ENCODE measurements around the gene CPM.
"Not testable (repeated sequence)": the region's sequence is repeated elsewhere in the genome, so short reads cannot be mapped to it uniquely, and the experiment has no call there.

Gene CPM

DNA sequence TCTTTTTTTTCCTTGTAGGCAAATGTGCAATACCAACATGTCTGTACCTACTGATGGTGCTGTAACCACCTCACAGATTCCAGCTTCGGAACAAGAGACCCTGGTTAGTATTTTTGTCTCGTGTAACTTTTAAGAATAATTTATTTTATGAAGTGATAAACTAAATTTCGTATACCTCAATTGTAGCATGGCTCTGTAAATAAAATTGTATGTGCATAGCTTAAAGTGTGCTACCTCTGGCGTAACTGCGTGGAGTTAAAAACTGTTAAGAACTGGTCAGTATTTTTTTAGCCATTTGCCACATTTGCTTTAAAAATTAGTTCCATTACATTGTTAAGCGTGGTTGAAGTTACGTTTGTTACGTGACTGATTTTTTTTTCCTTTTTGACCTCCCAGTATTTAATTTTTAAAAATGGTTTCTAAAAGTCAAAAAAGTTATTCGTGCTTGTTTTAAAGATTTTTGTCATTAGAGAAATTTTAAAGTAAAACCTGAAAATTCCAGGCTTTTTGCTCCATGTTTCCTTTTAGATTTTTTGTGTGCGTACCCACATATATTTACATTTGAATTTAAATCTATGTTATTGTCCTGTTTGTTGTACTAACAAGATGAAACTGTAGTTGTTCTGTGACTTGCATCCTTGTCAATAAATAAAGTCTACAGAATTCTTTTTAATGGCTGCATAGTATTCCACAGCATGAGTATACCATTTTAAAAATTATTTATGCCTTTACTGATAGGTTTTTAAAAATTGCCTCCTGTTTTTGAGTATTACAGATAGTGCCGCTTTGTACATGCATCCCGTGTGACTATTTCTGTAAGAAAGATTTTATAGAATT is 123.6 kb downstream of the CPM start:
- peak overlapping the region; percentile 97 for H3K4me3 ChIP-seq (ENCODE audit: low read depth, low read length)
- CTCF ChIA-PET = interaction anchor here (0.6 to 3.2 kb wide), 9 partner anchors 9 to 454 kb away, joined by 3 to 37 read pairs (median 4); no protein-coding TSS in a partner anchor
- no peak for DNase-seq (ENCODE audit: low read depth, low spot score)
- POLR2A ChIA-PET = interaction anchor here (0.6 to 1.8 kb wide), 10 partner anchors 8 to 584 kb away, joined by 3 to 10 read pairs (median 4); partner anchors contain the start of gene SLC35E3
- TF ChIP-seq, protein P1, sequence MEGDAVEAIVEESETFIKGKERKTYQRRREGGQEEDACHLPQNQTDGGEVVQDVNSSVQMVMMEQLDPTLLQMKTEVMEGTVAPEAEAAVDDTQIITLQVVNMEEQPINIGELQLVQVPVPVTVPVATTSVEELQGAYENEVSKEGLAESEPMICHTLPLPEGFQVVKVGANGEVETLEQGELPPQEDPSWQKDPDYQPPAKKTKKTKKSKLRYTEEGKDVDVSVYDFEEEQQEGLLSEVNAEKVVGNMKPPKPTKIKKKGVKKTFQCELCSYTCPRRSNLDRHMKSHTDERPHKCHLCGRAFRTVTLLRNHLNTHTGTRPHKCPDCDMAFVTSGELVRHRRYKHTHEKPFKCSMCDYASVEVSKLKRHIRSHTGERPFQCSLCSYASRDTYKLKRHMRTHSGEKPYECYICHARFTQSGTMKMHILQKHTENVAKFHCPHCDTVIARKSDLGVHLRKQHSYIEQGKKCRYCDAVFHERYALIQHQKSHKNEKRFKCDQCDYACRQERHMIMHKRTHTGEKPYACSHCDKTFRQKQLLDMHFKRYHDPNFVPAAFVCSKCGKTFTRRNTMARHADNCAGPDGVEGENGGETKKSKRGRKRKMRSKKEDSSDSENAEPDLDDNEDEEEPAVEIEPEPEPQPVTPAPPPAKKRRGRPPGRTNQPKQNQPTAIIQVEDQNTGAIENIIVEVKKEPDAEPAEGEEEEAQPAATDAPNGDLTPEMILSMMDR (IDR thresholded peaks at IDR 0.05; ENCODE audit: insufficient read depth, low read length, missing control alignments) = no peak

DNA sequence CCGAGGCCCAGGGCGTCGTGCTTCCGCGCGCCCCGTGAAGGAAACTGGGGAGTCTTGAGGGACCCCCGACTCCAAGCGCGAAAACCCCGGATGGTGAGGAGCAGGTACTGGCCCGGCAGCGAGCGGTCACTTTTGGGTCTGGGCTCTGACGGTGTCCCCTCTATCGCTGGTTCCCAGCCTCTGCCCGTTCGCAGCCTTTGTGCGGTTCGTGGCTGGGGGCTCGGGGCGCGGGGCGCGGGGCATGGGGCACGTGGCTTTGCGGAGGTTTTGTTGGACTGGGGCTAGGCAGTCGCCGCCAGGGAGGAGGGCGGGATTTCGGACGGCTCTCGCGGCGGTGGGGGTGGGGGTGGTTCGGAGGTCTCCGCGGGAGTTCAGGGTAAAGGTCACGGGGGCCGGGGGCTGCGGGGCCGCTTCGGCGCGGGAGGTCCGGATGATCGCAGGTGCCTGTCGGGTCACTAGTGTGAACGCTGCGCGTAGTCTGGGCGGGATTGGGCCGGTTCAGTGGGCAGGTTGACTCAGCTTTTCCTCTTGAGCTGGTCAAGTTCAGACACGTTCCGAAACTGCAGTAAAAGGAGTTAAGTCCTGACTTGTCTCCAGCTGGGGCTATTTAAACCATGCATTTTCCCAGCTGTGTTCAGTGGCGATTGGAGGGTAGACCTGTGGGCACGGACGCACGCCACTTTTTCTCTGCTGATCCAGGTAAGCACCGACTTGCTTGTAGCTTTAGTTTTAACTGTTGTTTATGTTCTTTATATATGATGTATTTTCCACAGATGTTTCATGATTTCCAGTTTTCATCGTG is 124.4 kb downstream of the CPM start:
- DNase-seq (ENCODE audit: low read depth, low spot score) = peak; percentile 74
- POLR2A ChIA-PET = interaction anchor here (0.6 to 1.8 kb wide), 13 partner anchors 9 to 584 kb away, joined by 3 to 10 read pairs (median 4); partner anchors contain the start of gene SLC35E3
- CTCF ChIA-PET = interaction anchor here (0.6 to 3.2 kb wide), 13 partner anchors 8 to 455 kb away, joined by 3 to 37 read pairs (median 6); partner anchors contain the start of gene SLC35E3
- TF ChIP-seq, protein P1 (IDR thresholded peaks at IDR 0.05; ENCODE audit: insufficient read depth, low read length, missing control alignments) = no peak
- peak overlapping the region; percentile 97 for H3K4me3 ChIP-seq (ENCODE audit: low read depth, low read length)

DNA sequence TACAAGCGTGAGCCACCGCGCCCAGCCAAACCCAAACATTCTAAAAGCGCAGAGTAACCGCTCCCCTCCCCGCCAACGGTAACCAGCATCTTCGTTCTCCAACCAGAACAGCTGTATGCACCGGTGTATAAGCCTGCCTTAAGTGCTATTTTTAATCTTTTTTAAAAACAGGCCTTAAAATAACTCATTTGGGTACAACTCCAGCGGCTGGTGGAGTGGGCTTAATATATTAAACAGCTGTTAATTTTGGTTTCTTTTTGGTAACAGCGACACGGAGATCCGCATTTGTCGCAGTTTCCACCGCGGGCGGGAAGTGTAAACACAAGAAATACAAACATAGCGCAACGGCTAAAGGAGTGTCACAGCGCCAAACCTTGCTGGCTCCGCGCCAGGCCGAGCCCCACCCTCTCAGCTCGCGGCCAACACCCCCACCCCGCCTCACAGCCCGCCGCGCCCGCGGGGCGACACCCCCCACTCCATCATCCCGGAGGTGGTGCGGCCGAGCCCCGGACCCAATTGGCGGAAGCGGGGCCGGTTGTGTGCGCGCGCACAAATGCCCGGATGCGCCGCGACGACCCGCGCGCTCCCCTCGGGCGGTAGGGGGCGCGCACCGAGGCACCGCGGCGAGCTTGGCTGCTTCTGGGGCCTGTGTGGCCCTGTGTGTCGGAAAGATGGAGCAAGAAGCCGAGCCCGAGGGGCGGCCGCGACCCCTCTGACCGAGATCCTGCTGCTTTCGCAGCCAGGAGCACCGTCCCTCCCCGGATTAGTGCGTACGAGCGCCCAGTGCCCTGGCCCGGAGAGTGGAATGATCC is 125.2 kb downstream of the CPM start, which contains the start of gene MDM2:
TSS of gene MDM2 (plus strand) at position 602 of the 812 bp plus-strand sequence. CDS start 301 bp downstream, outside the sequence.
- ChIA-PET POLR2A (interaction anchor here (0.7 to 1.8 kb wide), 7 partner anchors 14 to 448 kb away, joined by 3 to 7 read pairs (median 4); no protein-coding TSS in a partner anchor), CTCF (interaction anchor here (0.8 to 3.2 kb wide), 15 partner anchors 9 to 584 kb away, joined by 3 to 37 read pairs (median 4); partner anchors contain the start of gene SLC35E3)
- no peak for DNase-seq (ENCODE audit: low read depth, low spot score)
- TF ChIP-seq, protein P1 (IDR thresholded peaks at IDR 0.05; ENCODE audit: insufficient read depth, low read length, missing control alignments) = peak; percentile 86
- peak within 1 kb of the TSS; percentile 97 for H3K4me3 ChIP-seq (ENCODE audit: low read depth, low read length)

DNA sequence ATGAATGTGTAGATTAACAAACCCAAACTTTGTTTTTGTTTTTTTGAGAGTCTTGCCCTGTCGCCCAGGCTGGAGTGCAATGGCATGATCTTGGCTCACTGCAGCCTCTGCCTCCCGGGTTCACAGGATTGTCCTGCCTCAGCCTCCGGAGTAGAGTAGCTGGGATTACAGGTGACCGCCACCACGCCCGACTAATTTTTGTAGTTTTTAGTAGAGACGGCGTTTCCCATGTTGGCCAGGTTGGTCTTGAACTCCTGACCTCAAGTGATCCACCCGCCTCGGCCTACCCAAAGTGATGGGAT is 125.7 kb downstream of the CPM start:
- ChIA-PET POLR2A (interaction anchor here (1.3 to 1.8 kb wide), 3 partner anchors 19 to 60 kb away, joined by 4 to 7 read pairs (median 5); no protein-coding TSS in a partner anchor), CTCF (interaction anchor here (0.8 to 3.2 kb wide), 13 partner anchors 10 to 584 kb away, joined by 3 to 37 read pairs (median 3); partner anchors contain the start of gene SLC35E3)
- H3K4me3 ChIP-seq (ENCODE audit: low read depth, low read length) = peak overlapping the region; percentile 97
- DNase-seq (ENCODE audit: low read depth, low spot score) = not testable (repeated sequence)

DNA sequence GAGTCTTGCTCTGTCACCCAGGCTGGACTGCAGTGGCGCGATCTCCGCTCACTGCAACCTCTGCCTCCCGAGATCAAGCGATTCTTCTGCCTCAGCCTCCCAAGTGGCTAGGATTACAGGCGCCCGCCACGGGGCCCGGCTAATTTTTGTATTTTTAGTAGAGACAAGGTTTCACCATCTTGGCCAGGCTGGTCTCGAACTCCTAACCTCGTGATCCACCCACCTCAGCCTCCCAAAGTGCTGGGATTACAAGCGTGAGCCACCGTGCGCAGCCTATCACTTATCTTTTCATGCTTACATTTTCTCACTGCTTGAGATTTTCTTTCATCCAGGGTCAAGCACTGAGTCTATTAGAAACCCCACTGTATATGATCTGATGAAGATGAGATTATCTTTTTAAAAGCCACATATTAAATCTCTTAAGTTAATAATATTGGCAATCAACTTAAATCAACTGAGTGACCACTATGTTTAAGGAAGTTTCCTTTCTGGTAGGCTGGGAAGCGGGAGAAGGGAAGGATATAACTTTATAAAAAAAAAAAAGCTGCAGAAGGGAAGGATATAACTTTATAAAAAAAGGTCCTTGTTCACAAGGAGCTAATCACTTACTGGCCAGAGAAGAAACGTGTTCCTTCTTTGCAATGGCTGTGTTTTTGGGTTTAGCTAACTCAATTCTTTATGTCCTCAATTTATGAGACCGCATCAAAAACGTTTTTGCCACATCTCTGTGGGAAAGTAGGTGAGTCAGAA is 126.3 kb downstream of the CPM start:
- TF ChIP-seq, protein P1 (IDR thresholded peaks at IDR 0.05; ENCODE audit: insufficient read depth, low read length, missing control alignments) = no peak
- DNase-seq (ENCODE audit: low read depth, low spot score) = no peak
- POLR2A ChIA-PET = interaction anchor here (1.3 kb wide), 1 partner anchor 60 kb away, joined by 7 read pairs; no protein-coding TSS in a partner anchor
- H3K4me3 ChIP-seq (ENCODE audit: low read depth, low read length) = no peak overlapping the region
- CTCF ChIA-PET = interaction anchor here (1.1 to 3.2 kb wide), 6 partner anchors 10 to 416 kb away, joined by 3 to 37 read pairs (median 8); no protein-coding TSS in a partner anchor
